OCI-LY3 (cell line): ENCODE data around the gene BEAN1.
"Not testable (repeated sequence)": the region's sequence is repeated elsewhere in the genome, so short reads cannot be mapped to it uniquely, and the experiment has no call there.

ENCODE experiments used
- EZH2phosphoT487 ChIP-seq: fragments of 200-600 bp; shearing (Covaris generic); IDR thresholded peaks from 2 replicates; pipeline ENCODE4 v1.6.1; 2018; ENCODE audit warnings: antibody characterized with exemption, mixed run types, low read depth
- TF ChIP-seq, protein P1 (sequence below): fragments of 200-600, 300-600 bp; sonication (generic); IDR thresholded peaks from 2 replicates; pipeline ENCODE4 v1.5.1; 2014; ENCODE audit warnings: antibody characterized with exemption, low read length, low read depth

GRCh38 chr16:66501563-66501962, 74.5 kb downstream of the BEAN1 start:
- TF ChIP-seq, protein P1, sequence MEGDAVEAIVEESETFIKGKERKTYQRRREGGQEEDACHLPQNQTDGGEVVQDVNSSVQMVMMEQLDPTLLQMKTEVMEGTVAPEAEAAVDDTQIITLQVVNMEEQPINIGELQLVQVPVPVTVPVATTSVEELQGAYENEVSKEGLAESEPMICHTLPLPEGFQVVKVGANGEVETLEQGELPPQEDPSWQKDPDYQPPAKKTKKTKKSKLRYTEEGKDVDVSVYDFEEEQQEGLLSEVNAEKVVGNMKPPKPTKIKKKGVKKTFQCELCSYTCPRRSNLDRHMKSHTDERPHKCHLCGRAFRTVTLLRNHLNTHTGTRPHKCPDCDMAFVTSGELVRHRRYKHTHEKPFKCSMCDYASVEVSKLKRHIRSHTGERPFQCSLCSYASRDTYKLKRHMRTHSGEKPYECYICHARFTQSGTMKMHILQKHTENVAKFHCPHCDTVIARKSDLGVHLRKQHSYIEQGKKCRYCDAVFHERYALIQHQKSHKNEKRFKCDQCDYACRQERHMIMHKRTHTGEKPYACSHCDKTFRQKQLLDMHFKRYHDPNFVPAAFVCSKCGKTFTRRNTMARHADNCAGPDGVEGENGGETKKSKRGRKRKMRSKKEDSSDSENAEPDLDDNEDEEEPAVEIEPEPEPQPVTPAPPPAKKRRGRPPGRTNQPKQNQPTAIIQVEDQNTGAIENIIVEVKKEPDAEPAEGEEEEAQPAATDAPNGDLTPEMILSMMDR: not testable (repeated sequence)
- TF ChIP-seq EZH2phosphoT487: not testable (repeated sequence)
